IPS-18a (cell line): ENCODE results near the gene OCA2.

Experiments
- H3K27ac ChIP-seq: one replicate; pipeline ENCODE4 v1.5.1; 2013; ENCODE audit warnings: low read length
- H3K27me3 ChIP-seq: one replicate; pipeline ENCODE4 v1.6.1; 2013; ENCODE audit warnings: mild to moderate bottlenecking, low read length; ENCODE audit not compliant: control insufficient read depth, insufficient read depth
- H3K36me3 ChIP-seq: one replicate; pipeline ENCODE4 v1.6.1; 2013; ENCODE audit warnings: low read depth, low read length; ENCODE audit not compliant: control insufficient read depth
- H3K4me1 ChIP-seq: one replicate; pipeline ENCODE4 v1.6.1; 2013; ENCODE audit warnings: low read depth, low read length; ENCODE audit not compliant: control insufficient read depth
- H3K4me3 ChIP-seq: one replicate; pipeline ENCODE4 v1.5.1; 2013; ENCODE audit warnings: low read length
- H3K9ac ChIP-seq: one replicate; pipeline ENCODE4 v1.6.1; 2013; ENCODE audit warnings: mild to moderate bottlenecking, low read length, moderate library complexity
- H3K9me3 ChIP-seq: one replicate; pipeline ENCODE4 v1.6.1; 2013; ENCODE audit warnings: low read depth, low read length; ENCODE audit not compliant: control insufficient read depth

The OCA2 gene

GRCh38 chr15:27869697-27870281 is 229.3 kb downstream of the OCA2 start:
- Histone ChIP-seq H3K27ac (no peak overlapping the region), H3K9ac (no peak overlapping the region), H3K4me1 (no peaks in the 10 kb centered on the region), H3K36me3 (no peaks in the 10 kb centered on the region), H3K4me3 (no peak overlapping the region), H3K9me3 (no peaks in the 10 kb centered on the region), H3K27me3 (no peaks in the 10 kb centered on the region)

- Histone ChIP-seq H3K9me3 (no peaks in the 10 kb centered on the region), H3K4me1 (no peaks in the 10 kb centered on the region), H3K27ac (no peak overlapping the region), H3K27me3 (no peaks in the 10 kb centered on the region), H3K36me3 (no peaks in the 10 kb centered on the region), H3K4me3 (no peak overlapping the region), H3K9ac (no peak overlapping the region)
Measured at GRCh38 chr15:27868828-27869404, 230.2 kb downstream of the OCA2 start.

- no peak overlapping the region for H3K4me3 ChIP-seq
- no peaks in the 10 kb centered on the region for H3K27me3 ChIP-seq
- H3K9ac ChIP-seq = no peak overlapping the region
- no peaks in the 10 kb centered on the region for H3K4me1 ChIP-seq
- H3K36me3 ChIP-seq = no peaks in the 10 kb centered on the region
- H3K9me3 ChIP-seq = no peaks in the 10 kb centered on the region
- H3K27ac ChIP-seq = no peak overlapping the region
Measured at GRCh38 chr15:27867861-27868260, 231.3 kb downstream of the OCA2 start.

- H3K27me3 ChIP-seq = no peaks in the 10 kb centered on the region
- H3K9ac ChIP-seq = no peak overlapping the region
- no peaks in the 10 kb centered on the region for H3K36me3 ChIP-seq
- H3K4me3 ChIP-seq = no peak overlapping the region
- no peaks in the 10 kb centered on the region for H3K9me3 ChIP-seq
- H3K27ac ChIP-seq = no peak overlapping the region
- no peaks in the 10 kb centered on the region for H3K4me1 ChIP-seq
Measured at GRCh38 chr15:27866505-27867165, 232.5 kb downstream of the OCA2 start.

GRCh38 chr15:27865926-27866325 is 233.2 kb downstream of the OCA2 start:
- Histone ChIP-seq H3K27me3 (no peaks in the 10 kb centered on the region), H3K9ac (no peak overlapping the region), H3K4me1 (no peaks in the 10 kb centered on the region), H3K9me3 (no peaks in the 10 kb centered on the region), H3K36me3 (no peaks in the 10 kb centered on the region), H3K27ac (no peak overlapping the region), H3K4me3 (no peak overlapping the region)

GRCh38 chr15:27865323-27865922 is 233.7 kb downstream of the OCA2 start:
- Histone ChIP-seq H3K9ac (no peak overlapping the region), H3K27me3 (no peaks in the 10 kb centered on the region)

GRCh38 chr15:27864719-27865118 is 234.4 kb downstream of the OCA2 start:
- Histone ChIP-seq H3K27me3 (no peaks in the 10 kb centered on the region), H3K4me3 (no peak overlapping the region), H3K9me3 (no peaks in the 10 kb centered on the region), H3K4me1 (no peaks in the 10 kb centered on the region), H3K36me3 (no peaks in the 10 kb centered on the region), H3K9ac (no peak overlapping the region), H3K27ac (no peak overlapping the region)

More at GRCh38 chr15:27865323-27865922, 233.7 kb downstream of the OCA2 start:
- H3K27ac ChIP-seq = no peak overlapping the region
- H3K9me3 ChIP-seq = no peaks in the 10 kb centered on the region
- H3K36me3 ChIP-seq = no peaks in the 10 kb centered on the region
- no peaks in the 10 kb centered on the region for H3K4me1 ChIP-seq
- no peak overlapping the region for H3K4me3 ChIP-seq

- H3K4me1 ChIP-seq = no peaks in the 10 kb centered on the region
- H3K36me3 ChIP-seq = no peaks in the 10 kb centered on the region
- H3K4me3 ChIP-seq = no peak overlapping the region
- H3K27me3 ChIP-seq = no peaks in the 10 kb centered on the region
- H3K9me3 ChIP-seq = no peaks in the 10 kb centered on the region
- no peak overlapping the region for H3K27ac ChIP-seq
- no peak overlapping the region for H3K9ac ChIP-seq
Measured at GRCh38 chr15:27864086-27864485, 235.0 kb downstream of the OCA2 start.

- Histone ChIP-seq H3K9me3 (no peaks in the 10 kb centered on the region), H3K27ac (no peak overlapping the region), H3K36me3 (no peaks in the 10 kb centered on the region), H3K4me3 (no peak overlapping the region), H3K9ac (no peak overlapping the region), H3K27me3 (no peaks in the 10 kb centered on the region), H3K4me1 (no peaks in the 10 kb centered on the region)
Measured at GRCh38 chr15:27863000-27863399, 236.1 kb downstream of the OCA2 start.

GRCh38 chr15:27861171-27861570 is 237.9 kb downstream of the OCA2 start:
- Histone ChIP-seq H3K27me3 (no peaks in the 10 kb centered on the region), H3K9ac (no peak overlapping the region), H3K36me3 (no peaks in the 10 kb centered on the region), H3K4me3 (no peak overlapping the region), H3K4me1 (no peaks in the 10 kb centered on the region), H3K27ac (no peak overlapping the region), H3K9me3 (no peaks in the 10 kb centered on the region)

GRCh38 chr15:27855137-27855536 is 244.0 kb downstream of the OCA2 start:
- Histone ChIP-seq H3K4me1 (no peaks in the 10 kb centered on the region), H3K27me3 (no peaks in the 10 kb centered on the region), H3K27ac (no peak overlapping the region), H3K9me3 (no peaks in the 10 kb centered on the region), H3K4me3 (no peak overlapping the region), H3K36me3 (no peaks in the 10 kb centered on the region), H3K9ac (no peak overlapping the region)
